Measurements from ENCODE around the gene S100A16.

GRCh38 chr1:153616917-153617311 lies 4.0 kb upstream of the S100A16 start:
- no peak for TF ChIP-seq GATA2 (IDR thresholded peaks at IDR 0.05; ENCODE audit: low read depth, low read length)
- TF ChIP-seq GATA3 (IDR thresholded peaks at IDR 0.05; ENCODE audit: low read depth, low read length) = no peak
